GM21423 (cell line): Measurements from ENCODE around the gene ANKRD34A.
A peak's percentile ranks its signal among the peaks of the same experiment; 100 is the strongest.

Experiments used
- ATAC-seq: cut with Tn5 transposase; IDR thresholded peaks from one replicate; pipeline ENCODE4 v1.9.1; 2021; ENCODE audit warnings: mild to moderate bottlenecking, moderate library complexity; ENCODE audit not compliant: unreplicated experiment

Gene ANKRD34A

GRCh38 chr1:145964328-145965118, at the start of gene ANKRD34A, which contains the start of gene POLR3GL:
TSS of gene ANKRD34A (minus strand) at chr1:145964575. CDS start at chr1:145961759, 2,816 bp downstream.
TSS of gene POLR3GL (plus strand) at chr1:145964690. CDS start at chr1:145974866, 10,176 bp downstream.
- ATAC-seq: peak; percentile 86

DNA sequence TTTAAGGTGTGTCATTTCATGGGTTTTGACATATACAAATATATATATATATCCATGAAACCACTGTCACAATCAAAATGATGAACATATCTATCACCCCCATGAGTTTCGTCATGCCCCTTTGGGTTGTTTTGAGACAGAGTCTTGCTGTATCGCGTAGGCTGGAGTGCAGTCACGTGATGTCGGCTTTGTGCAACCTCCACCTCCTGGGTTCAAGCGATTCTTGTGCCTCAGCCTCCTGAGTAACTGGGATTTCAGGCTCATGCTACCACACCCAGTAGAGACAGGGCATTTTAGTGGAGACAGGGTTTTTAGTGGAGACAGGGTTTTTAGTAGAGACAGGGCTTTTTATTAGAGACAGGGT, 49.2 kb upstream of the ANKRD34A start:
- no peak for ATAC-seq

- ATAC-seq: no peak
These were observed 48.6 kb upstream of the ANKRD34A start for GRCh38 chr1:146012703-146013558.

DNA sequence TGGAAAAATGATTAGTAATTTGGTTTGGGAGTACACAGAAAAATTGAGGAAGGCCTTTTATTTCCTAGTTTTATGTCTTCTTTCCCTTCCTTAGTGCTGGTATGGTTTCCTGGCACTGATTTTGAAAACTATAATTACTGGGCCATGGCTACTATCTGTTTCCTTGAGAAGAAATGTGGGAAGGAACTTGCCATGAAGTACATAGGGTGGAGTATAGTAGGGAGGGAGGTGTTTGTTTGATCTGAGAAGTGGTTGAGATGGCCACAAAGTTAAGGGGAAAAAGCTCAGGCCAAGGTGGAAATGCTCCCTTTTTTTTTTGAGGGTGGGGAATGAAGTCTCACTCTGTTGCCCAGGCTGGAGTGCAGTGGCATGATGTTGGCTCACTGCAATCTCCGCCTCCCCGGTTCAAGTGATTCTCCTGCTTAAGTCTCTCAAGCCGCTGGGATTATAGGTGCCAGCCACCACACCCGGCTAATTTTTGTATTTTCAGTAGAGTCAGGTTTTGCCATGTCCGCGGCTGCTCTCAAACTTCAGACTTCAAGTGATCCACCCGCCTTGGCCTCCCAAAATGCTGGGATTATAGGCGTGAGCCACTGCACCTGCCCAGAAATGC, 45.9 kb upstream of the ANKRD34A start:
- no peak for ATAC-seq

DNA sequence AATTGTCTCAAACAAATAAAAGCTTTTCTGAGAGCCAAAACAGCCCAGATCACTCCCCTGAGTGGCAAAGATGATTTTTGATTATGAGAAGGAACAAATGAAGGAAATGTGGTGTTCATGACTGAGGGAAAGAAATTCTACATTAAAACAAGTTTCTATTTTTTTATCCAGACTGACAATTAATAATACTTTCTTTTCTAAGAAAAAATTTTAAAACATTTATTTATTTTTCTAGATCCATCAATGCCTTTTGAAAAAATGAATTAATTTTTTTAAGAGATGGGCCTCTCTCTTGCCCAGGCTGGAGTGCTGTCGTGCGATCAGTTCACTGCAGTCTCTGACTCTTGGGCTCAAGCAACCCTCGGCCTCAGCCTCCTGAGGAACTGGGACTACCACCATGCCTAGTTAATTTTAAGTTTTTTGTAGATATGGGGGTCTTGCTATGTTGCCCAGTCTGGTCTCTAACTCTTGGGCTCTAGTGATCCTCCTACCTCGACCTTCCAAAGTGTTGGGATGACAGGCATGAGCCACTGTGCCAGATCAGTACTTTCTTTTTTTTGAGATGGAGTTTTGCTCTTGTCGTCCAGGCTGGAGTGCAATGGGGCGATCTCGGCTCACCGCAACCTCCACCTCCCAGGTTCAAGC, 43.2 kb upstream of the ANKRD34A start:
- ATAC-seq: no peak

DNA sequence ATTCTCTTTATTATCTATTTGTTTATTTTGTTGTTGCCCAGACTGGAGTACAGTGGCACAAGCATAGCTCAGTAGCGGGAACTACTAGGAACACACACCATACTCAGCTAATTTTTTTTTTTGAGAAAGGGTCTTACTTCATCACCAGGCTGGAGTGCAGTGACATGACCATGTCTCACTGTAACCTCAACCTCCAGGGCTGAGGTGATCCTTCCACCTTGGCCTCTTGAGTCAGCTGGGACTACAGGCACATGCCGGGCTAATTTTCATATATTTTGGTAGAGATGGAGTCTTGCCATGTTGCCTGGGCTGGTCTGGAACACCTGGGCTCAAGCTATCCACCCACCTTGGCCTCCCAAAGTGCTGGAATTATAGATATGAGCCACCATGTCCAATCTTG, 37.3 kb upstream of the ANKRD34A start:
- no peak for ATAC-seq

DNA sequence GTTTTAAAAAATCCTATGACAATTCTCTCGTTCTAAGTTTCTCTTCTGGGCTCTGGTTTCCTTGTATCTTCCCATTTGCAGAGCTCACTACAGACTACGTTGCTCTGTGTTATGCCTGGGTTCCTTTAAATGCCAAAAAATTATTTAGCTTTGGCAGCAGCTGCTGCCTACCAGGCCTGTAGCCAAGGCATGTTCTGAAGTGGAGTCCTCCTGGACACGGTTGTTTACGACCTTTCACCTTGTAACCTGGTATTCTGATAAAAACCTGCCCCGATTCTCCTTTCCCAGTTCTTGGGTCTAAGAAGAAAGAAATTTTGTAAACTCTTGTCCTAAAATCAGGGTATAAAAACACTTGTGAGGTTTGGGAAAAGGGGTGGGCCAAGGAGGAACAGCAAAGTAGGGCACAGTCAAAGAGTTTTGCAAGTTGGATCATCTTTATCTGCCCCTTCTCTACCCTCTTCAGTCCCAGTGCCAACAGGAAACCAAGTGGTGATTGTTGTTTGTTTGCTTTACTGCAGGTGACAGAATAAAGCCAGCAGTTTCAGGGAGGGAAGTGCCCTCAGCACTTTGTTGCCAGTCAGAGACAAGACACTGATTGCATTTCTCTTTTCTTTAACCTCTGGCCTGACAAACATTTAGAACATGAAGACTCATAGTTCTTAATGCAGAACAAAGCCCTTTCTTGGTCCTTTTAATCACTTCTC, 35.1 kb upstream of the ANKRD34A start:
- ATAC-seq: no peak

GRCh38 chr1:145997718-145998023, 33.3 kb upstream of the ANKRD34A start:
- no peak for ATAC-seq

GRCh38 chr1:145997016-145997717, 32.8 kb upstream of the ANKRD34A start:
- ATAC-seq: peak; percentile 29

GRCh38 chr1:145996433-145997015, 32.1 kb upstream of the ANKRD34A start, which contains the start of gene TXNIP:
TSS of gene TXNIP (minus strand) at chr1:145996579. CDS start at chr1:145996266, 313 bp downstream.
- ATAC-seq: peak; percentile 87

- ATAC-seq: no peak
These were observed 31.6 kb upstream of the ANKRD34A start for GRCh38 chr1:145995964-145996432.

- no peak for ATAC-seq
These were observed 30.9 kb upstream of the ANKRD34A start for GRCh38 chr1:145995148-145995881.

GRCh38 chr1:145994391-145995120, 30.2 kb upstream of the ANKRD34A start:
- no peak for ATAC-seq

DNA sequence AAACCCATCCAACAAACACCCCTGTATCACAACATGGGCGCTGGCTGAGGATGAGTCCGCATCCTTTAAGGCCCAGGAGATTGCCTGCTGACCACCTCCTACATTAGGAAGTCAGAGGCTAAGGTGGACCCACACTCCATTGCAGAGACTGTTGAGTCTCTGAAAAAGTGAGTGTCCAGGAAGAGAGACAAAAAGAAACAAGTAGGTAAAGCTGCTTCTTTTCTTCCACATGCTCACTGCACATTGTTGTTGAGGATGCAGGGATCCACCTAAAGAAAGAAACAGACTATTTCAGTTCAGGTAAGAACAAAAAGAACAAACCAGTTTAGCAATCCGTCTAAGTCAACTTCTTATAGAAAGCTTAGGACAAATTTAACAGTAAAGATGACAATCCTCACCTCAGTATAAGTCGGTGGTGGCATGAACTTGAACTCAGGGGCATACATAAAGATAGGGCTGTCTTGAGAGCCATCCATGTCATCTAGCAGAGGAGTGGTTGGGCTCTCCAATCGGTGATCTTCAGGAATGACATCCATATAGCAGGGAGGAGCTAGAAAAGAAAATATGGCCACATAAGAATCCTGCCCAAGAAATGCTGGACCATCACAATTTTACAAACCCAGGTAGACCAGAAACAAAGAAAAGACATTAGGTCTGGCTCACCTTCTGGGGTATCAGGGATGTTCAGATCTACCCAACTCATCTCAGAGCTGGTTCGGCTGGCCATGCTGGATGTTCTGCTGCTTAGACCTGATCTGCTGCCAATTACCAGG, 29.4 kb upstream of the ANKRD34A start:
- no peak for ATAC-seq

GRCh38 chr1:145992958-145993617, 28.7 kb upstream of the ANKRD34A start:
- no peak for ATAC-seq

GRCh38 chr1:145992502-145992936, 28.1 kb upstream of the ANKRD34A start:
- no peak for ATAC-seq
